CD4-positive, alpha-beta T cell treated with Interleukin-4 for 4 hours (primary cell): Measurements from ENCODE around the gene CCER1.
"Not testable (repeated sequence)": the region's sequence is repeated elsewhere in the genome, so short reads cannot be mapped to it uniquely, and the experiment has no call there.

ENCODE experiments used
- DNase-seq: peaks from one replicate; pipeline ENCODE4 v3.0.0-alpha.2; 2020

The CCER1 gene, protein sequence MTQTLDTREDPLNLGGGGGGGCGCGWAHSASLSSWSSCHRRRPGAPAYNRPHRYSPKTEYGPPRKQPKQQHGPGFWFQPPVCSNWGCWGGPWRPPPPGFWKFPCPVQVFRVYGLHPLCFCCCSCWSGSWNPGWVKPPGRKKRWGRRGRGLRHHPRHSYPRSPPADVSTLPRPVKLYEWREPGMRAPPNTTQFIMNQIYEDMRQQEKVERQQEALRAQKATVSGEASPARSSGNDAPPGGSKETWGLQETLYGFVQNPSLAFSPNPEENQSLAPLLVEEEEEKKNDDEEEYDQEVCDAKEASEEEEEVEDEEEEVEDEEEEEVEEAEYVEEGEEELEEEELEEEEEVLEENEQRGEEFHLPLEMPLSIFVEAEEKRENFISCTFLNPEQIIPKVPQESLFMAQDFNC

DNA sequence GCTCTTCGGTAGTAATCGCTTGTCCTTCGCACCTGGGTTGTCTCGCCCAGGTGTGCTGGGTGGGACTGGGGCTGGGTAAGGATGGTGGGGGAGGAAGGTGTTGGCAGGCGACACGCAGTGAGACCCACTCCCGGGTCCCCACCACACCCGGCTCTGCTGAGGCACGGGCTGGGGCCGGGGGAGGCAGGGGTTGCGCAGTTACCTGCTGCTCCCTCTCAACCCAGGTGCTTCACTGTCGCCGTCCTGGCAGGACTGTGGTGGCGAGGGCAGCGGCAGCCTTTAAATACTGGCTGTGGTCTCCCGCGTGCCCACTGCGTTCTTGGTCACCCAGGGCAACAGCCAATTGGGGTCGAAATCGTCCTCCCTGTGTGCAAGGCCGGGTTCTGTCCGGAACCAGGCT, at the start of gene CCER1:
TSS of gene CCER1 (minus strand) at position 256 of the 400 bp plus-strand sequence. CDS start 434 bp downstream, outside the sequence.
- no peak for DNase-seq

DNA sequence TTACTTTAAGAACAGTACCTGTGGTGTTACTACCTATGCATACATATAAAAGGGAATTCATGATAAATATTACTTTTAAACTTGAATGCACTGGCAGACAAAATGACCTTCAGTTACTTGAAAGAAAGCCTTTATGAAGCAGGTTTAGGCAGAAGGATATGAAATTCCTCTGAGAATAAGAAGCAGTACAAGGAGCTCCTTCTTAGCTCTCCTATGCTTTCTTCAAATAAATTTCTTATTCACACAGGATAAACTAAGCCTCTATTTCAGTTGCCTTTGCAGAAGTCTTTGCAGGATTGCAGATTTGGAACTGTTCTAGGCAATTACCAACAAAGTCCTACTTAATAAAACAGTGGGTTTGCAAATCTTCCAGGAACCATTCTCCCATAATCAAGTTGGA, 48.8 kb upstream of the CCER1 start:
- DNase-seq = no peak

DNA sequence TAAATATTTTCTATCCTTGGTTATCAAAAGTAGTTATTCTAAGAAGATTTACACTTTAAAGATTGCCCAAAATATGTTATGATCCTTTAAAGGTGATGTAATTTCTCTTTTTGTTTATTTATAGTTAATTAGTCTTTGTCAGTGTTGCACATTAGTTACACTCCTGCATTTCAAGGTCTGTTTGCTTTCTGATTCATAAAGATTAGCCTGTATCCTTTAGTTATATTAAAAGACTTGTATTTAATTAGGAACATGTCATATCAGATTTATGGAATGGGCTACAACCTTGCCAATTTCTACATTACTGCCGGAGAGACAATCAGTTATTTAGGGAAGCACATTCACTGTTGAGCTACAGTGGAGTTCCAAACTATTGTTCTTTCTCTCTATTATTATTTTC, 46.3 kb upstream of the CCER1 start:
- no peak for DNase-seq

DNA sequence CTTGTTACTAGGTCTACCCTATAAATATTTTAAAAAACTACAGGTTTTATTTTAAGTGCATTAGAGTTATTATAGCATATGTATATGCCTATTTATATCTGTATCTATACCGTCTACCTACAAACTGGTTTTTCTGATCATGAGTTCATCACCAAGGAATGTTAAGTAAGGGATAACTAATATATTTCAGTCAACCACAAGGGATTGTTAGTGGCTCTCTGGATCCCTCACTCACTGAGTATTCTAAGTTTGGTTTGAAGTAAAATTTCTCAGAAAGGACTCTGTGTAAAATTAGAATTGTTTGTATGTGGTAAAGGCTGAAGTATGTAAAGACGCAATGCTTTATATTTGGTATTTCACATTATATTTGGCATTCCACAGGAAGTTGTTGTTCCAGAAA, 45.0 kb upstream of the CCER1 start:
- no peak for DNase-seq

DNA sequence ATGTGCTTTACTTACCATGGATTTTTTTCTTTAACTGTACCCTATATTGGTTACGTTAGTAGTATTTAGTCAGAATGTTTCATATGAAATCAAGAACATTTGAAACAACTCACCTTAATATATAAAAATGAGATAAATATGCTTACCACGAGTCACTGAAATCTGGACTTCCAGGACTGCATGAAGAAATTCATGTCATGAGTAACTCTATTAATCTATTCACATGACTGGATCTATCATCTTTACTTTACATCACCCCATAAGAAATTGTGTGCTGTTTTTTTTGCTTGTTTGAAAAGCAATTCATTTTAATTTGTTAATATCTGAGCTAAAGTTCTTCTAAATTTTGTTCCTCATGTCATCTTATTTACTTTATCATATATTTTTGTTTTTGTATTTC, 44.6 kb upstream of the CCER1 start:
- no peak for DNase-seq

DNA sequence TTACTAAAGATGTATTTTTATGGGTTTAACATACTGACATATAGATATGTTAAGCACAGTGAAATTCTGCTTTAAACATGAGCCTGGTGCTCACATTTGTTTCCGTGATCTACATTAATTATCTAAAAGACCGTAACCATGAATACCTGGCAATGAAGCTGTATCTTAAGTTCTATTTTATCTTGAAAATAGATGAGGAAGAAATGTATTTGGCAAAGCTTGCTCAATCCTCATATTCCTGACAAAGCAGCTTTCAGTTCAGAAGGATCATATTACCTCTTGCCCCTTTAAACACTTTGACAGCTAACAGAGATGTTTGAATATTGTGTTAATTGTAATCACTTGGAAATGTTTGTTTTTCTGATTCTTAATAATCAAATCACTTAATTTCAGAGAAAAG, 40.0 kb upstream of the CCER1 start:
- no peak for DNase-seq

DNA sequence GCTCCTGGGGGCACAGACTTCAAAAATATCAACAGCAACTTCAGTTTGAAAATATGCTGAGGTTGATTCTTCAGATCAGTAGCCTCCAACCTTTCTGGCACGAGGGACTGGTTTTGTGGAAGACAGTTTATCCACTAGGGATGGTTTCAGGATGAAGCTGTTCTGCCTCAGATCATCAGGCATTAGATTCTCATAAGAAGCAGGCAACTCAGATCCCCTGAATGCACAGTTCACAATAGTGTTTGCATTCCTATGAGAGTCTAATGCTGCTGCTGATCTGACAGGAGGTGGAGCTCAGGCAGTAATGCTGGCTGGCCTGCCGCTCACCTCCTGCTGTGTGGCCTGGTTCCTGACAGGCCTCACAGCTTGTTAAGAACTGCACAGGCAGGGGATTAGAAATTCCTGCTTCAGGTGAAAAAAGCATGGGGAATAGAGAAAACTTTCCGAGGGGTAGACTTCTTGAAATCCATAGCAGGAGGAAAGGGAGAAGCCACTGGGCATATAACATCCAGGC, 37.0 kb upstream of the CCER1 start:
- DNase-seq = no peak

DNA sequence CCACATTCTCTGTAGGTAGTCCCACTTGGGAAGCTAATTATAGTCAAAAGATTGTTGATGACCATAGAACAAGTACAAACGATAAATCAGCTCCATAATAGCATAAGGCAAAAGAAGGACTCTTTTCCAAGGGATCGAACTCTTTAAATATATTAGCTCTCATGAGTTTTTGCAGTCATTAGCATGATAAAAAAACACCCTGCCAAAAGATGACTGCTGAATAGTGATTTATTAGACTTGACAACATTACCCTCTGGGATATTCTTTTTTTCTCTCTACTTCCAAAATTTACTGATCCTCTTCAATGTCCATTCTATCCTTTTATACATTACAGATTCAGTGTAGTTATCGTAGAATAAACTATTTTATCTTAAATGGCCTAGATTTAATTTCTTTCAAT, 35.6 kb upstream of the CCER1 start:
- DNase-seq = no peak

DNA sequence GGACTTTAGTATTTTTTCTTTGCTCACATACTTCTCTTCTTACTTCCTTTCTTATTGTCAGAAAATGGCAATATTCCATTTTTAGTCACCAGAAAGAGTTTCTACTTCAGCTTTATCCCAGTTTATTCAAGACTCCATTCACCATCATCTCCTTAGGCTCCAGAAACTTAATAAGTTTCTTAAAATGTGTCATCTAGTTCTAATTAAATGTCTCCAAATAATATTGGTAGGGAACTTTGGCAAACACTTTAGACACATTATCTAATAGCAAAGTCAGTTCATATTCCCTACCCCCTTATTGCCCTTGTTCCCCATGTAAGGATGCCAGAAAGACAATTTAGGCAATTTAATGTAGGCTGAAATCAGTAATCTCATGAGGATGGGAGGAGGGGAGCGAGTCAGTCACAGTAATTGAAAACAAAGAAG, 34.7 kb upstream of the CCER1 start:
- no peak for DNase-seq

DNA sequence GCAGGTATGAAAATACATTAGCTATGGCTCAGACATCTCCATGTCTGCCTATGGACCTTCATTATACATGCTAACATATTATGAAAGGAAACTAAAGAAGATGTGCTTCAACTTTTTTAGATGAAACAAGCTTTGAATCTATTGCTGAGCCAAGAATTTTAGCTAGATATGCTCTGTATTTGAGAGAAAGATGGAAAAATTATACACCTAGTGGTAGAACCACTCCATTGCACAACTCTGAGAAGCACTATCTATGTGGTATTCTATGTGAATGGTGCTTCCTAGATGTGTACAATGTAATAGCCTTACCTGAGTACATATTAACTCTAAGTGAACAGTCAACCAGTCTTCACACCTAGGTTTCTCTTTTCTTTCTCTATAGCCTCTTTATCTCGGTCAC, 32.5 kb upstream of the CCER1 start:
- no peak for DNase-seq

DNA sequence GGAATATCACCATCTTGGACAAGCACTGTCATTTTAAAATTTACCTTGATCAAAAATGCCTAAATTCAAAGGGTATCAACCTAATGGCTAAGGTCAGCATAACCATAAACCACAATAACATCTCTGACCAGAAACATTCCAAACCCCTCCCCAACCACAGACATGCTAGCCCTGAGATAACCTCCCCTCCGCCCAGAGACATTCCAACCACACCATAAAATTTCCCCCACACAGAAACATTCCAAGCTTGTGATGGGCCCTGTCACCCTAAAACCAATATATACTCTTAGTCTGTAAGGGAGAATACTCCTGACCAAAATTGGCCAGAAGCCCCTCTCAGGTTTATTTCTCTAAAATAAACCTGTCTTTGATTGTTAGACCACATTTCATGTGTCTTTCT, 32.1 kb upstream of the CCER1 start:
- no peak for DNase-seq

DNA sequence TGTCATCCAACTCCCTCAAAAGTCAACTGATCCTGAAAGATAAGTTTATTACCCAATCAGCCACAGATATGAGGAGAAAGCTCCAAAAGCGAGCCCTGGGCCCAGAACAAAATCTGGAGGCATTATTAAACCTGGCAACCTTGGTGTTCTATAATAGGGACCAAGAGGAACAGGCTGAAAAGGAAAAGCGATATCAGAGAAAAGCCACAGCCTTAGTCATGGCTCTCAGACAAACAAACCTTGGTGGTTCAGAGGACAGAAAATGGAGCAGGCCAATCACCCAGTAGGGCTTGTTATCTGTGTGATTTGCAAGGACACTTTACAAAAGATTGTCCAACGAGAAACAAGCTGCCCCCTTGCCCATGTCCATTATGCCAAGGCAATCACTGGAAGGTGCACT, 30.4 kb upstream of the CCER1 start:
- DNase-seq = not testable (repeated sequence)

DNA sequence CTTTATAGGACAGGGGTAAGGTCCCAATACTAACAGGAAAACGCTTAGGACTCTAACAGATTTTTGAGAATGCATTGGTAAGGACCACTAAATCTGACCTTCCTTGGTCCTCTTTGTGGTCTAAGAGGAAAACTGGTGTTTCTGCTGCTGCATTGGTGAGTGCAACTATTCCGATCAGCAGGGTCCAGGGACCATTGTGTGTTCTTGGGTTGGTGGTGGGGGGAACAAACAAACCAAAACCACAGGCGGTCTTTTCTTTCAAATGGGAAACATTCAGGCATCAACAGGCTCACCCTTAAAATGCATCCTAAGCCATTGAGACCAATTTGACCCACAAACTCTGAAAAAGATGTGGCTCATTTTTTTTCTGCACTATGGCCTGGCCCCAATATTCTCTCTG, 29.1 kb upstream of the CCER1 start:
- DNase-seq = no peak

DNA sequence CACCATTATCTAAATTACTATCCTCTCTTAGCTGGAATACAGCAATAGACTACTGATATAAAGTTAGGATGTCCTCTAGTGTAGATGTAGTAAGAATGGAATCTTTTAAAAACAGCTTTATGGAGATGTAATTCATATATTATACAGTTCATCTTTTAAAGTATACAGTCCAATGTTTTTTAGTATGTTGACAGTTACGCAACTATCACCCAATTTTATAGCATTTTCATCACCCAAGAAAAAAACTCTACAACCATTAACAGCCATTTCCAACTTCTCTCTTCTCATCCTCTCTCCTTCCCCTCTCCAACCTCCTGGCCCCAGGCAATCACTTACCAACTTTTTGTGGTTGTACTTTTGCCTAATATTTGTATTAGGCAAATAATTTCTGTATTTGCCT, 27.2 kb upstream of the CCER1 start:
- no peak for DNase-seq

DNA sequence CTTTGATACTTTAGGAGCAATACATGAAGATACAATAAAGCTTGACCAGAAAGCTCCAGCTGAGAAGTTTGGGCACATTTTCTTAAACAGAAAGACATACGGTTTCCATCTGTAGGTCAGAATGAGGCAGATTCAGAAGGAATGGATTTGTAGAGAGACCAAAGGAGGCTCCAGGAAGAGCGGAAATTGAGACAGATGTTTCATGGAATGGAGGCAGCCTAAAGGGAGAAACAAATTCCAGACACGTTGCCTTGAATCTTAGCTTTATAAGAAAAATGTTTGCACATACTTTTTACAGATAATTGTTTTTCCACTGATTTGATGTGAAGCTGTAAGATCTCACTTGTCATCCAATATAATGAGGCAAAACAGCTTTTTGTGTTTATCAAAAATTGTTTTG, 25.0 kb upstream of the CCER1 start:
- DNase-seq = no peak

DNA sequence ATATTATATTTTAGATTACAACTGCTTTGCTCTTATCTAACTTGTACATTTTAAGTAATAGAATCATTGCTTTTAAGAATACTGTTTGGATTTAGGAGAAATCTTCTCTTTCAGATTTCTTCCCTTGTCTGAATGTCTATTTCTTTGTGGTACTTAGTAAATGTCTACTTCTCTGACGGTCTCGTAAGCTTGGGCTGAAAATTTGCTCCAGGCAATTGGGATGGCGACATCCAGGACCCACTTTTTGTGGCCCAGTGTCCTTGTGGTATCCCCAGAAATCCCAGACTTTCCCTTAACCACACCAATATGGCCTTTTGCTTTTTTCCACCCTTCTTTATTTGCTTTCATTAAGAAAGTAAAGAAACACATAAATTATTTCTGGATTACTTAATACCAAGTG, 24.0 kb upstream of the CCER1 start:
- DNase-seq = no peak

DNA sequence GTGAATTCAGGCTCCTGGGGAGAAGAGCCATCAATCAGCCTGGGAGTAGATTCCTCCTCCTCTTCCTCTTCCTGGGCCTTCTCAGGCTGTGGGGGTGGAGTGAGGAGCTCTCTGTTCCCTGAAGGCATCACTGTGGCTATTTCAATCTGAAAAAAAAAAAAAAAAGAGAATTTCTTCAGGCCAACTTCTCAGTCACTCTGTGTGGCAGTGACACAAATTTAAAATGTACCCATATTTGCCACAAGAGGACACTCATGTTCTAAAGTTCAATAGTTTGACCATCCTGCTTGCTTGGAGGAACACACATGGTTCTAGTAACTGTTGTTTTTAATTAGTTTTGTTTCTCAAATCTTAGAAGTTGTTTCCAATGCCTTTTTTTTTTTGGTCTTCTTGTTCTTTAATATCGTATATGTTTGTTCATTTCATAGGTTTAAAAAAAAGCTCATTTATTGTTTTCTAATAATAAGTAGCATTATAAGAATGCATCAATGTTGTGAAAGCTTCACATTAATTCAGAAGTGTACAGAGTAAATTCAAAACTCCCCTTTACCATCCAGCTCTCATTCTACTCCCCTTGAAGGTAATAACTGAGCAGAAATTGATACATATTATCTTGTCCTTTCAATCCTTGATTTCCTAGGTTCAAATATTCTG, 23.3 kb upstream of the CCER1 start:
- no peak for DNase-seq

DNA sequence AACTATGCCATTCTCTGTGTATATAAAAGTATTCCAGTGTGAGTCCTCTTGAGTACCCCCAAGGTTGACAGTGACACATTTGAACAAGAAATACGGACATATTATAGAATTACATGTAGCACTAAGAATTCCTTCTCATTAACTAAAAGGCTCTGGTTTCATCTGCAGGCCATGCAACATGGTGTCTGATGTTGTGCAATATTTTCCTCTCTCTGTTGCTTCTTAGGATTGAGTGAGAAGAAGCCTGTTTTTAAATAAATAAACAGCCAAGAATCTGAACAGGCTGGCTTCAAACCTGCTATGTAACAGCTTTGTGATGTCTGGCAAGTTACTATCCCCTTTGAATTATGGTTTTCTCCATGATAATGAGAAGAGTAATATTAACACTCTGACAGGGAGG, 22.2 kb upstream of the CCER1 start:
- DNase-seq = no peak

DNA sequence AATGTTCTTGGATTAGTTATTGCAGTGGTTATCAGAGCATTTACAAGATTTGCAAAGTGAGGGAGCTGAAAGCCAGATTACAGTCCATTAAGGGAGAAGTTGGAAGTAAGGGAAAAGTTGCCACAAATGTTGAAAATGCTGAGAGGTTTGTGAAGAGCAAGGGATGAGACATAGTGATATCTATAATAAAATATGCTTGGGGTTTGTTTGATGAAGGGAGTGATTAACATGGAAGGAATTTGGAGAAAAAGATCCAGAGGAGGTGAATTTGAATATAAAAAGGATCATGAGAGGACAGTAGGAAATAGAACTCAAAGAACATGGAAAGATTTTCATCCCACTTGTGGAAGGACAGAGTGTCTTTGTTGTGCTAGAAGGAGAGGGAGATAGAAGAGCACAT, 19.3 kb upstream of the CCER1 start:
- DNase-seq = no peak

DNA sequence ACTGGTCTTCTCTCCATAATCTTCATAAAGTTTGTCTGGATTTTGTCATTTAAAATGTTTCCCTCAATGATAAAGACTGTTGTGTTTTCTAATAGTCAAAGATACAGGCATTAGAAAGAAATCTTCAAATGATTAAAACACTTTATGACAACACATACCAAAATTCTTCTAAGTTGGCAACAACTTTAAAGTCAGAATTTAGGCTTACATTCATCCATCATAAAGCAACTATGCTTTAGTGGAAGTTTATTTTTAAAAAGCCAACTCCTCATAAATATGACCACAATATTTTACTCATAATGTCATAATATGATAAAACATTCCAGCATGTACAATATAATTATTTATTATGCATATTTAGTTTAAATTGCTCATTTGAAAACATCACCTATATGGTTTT, 17.2 kb upstream of the CCER1 start:
- no peak for DNase-seq

DNA sequence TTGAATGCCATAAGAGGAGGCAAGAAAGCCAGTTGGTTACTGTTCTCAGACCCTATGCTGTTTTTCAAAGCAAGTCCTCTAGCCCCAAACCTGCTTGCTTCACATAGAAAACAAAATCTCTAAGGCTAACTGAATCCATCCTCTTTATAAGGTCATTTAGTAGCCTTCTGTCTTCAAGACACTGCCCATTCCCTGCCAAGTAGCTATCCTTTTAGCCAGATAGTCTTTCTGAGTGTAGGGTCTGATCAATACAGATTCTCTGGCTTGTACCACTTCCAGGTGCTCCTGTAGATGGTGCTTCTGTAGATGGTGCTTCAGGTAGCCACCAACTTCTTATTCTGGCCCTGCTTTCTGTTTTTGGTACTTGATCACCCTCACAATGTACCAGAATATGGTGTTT, 15.9 kb upstream of the CCER1 start:
- DNase-seq = no peak

DNA sequence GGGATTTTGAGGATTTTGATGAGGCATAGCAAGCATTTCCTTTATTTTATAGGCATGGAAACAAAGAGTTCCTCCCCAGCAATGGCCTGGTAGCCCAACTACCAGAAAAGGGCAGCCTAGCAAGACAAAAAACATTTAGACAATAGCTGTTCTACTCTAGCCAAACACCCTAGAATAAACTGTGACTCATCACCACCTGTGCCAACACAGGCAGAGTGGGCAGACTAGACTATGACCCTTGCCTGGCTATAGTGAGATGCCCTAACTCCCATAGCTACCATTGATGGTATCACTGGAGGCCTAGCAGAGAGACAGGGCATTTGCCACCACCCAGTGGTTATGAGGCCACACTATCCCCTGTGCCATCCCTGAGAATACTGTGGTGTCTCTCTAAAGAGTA, 15.5 kb upstream of the CCER1 start:
- DNase-seq = no peak

DNA sequence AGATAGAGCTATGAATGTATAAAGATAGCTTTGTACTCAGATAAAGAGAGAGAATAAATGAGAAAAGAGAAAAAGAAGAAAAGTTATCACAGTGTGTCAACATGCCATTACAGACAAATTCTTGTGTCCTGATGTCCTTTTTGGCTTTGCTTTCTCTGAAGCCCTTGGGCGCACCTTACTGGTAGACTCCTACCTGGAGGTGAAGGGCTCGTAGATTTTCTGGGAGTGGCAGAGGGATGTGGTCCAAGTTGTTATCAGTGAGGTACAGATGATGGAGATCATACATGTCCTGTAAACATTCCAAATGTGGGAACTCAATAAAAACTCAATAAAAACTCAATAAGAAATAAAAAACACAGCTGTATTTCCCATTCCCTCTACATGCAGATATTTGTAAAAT, 14.9 kb upstream of the CCER1 start:
- no peak for DNase-seq

DNA sequence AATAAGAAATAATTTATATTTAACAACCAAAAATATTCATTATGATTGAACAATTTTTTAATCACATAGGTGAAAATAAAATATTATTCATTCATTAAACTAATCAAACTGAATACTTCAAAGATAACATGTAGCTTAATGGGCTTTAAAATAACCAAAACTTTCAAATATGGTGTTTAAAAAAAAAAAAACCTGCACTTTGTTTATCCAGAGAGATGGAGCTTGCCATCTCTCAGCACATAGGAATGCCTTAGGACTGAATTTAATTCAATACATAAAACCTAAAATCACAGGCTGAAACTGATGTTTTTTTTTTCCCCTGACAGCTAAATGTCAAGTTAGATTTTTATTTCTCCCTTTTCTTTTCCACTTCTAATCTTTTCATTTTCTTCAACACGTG, 14.4 kb upstream of the CCER1 start:
- no peak for DNase-seq

DNA sequence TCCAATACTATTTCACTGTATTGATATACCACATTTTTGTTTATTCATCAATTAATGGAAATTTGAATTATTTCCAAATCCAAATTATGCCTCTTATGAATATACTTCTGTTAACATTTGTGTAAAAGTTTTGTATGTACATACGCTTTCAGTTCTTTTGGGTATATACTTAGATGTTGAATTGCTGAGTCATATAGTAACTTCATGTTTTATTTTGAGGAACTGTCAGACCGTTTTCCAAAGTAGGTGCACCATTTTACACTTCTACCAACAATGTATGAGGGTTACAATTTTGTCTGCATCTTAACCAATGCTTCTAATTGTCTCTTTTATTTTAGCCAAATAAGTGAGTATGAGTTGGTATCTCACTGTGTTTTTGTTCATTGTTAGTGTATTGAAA, 10.2 kb upstream of the CCER1 start:
- no peak for DNase-seq
